SK-N-SH treated with all-trans-retinoic acid at 6 μM for 48 hours (cell line): ENCODE data around the gene TLE4.

ENCODE experiments used
- ATAC-seq: fragments of 200-7000 bp; cut with Tn5 transposase; 3 replicates; pipeline ENCODE4 v1.9.1; 2020; ENCODE audit warnings: mild to moderate bottlenecking, moderate library complexity
- ARNTL ChIP-seq: fragments of 450-650 bp; formaldehyde crosslinking; IDR thresholded peaks from 2 replicates; pipeline ENCODE4 v1.5.0; 2020; ENCODE audit warnings: low read depth, mild to moderate bottlenecking, moderate library complexity, borderline replicate concordance
- BACH2 ChIP-seq: fragments of 250-450 bp; sonication (Bioruptor Pico); IDR thresholded peaks from 2 replicates; pipeline ENCODE4 v1.9.0; 2021; ENCODE audit warnings: mild to moderate bottlenecking, borderline replicate concordance
- CREB5 ChIP-seq: fragments of 250-450 bp; sonication (Bioruptor Pico); IDR thresholded peaks from 2 replicates; pipeline ENCODE4 v1.5.1; 2020; ENCODE audit warnings: low read depth, mild to moderate bottlenecking, moderate library complexity
- CSRNP3 ChIP-seq: fragments of 250-450 bp; sonication (Bioruptor Pico); IDR thresholded peaks from 2 replicates; pipeline ENCODE4 v1.5.1; 2021; ENCODE audit warnings: mild to moderate bottlenecking, moderate library complexity
- ESRRG ChIP-seq: fragments of 250-450 bp; sonication (Bioruptor Pico); IDR thresholded peaks from 2 replicates; pipeline ENCODE4 v1.6.1; 2021; ENCODE audit warnings: mild to moderate bottlenecking
- GLIS3 ChIP-seq: fragments of 250-450 bp; sonication (Bioruptor Pico); IDR thresholded peaks from 2 replicates; pipeline ENCODE4 v1.5.0; 2020; ENCODE audit warnings: mild to moderate bottlenecking, moderate library complexity
- OSR1 ChIP-seq: fragments of 250-450 bp; sonication (Bioruptor Pico); IDR thresholded peaks from 2 replicates; pipeline ENCODE4 v1.8.0; 2022; ENCODE audit warnings: moderate library complexity, mild to moderate bottlenecking, inconsistent platforms
- POU6F1 ChIP-seq: fragments of 250-450 bp; sonication (Bioruptor Pico); IDR thresholded peaks from 2 replicates; pipeline ENCODE4 v1.8.0; 2021; ENCODE audit warnings: low read depth, mild to moderate bottlenecking, moderate library complexity, borderline replicate concordance
- PPARA ChIP-seq: fragments of 250-450 bp; sonication (Bioruptor Pico); IDR thresholded peaks from 2 replicates; pipeline ENCODE4 v1.5.0; 2020; ENCODE audit warnings: mild to moderate bottlenecking, borderline replicate concordance
- TCF4 ChIP-seq: fragments of 250-450 bp; sonication (Bioruptor Pico); IDR thresholded peaks from 2 replicates; pipeline ENCODE4 v1.8.0; 2021; ENCODE audit warnings: mild to moderate bottlenecking, moderate library complexity, borderline replicate concordance
- TSHZ2 ChIP-seq: fragments of 250-450 bp; sonication (Bioruptor Pico); IDR thresholded peaks from 2 replicates; pipeline ENCODE4 v1.5.0; 2020; ENCODE audit warnings: mild to moderate bottlenecking, moderate library complexity
- ZFP3 ChIP-seq: fragments of 250-450 bp; sonication (Bioruptor Pico); IDR thresholded peaks from 2 replicates; pipeline ENCODE4 v1.5.0; 2020; ENCODE audit warnings: mild to moderate bottlenecking, moderate library complexity
- ZFP30 ChIP-seq: fragments of 450-650 bp; formaldehyde crosslinking; IDR thresholded peaks from 2 replicates; pipeline ENCODE4 v1.5.0; 2022; ENCODE audit warnings: mild to moderate bottlenecking, moderate library complexity
- ZNF565 ChIP-seq: fragments of 450-650 bp; formaldehyde crosslinking; conservative IDR thresholded peaks from 2 replicates; pipeline ENCODE4 v1.5.0; 2020; ENCODE audit warnings: low read depth, mild to moderate bottlenecking, moderate library complexity
- ZNF70 ChIP-seq: fragments of 450-650 bp; formaldehyde crosslinking; IDR thresholded peaks from 2 replicates; pipeline ENCODE4 v1.5.0; 2020; ENCODE audit warnings: mild to moderate bottlenecking, moderate library complexity
- ZNF8 ChIP-seq: fragments of 450-650 bp; formaldehyde crosslinking; IDR thresholded peaks from 2 replicates; pipeline ENCODE4 v1.5.0; 2020; ENCODE audit warnings: mild to moderate bottlenecking, moderate library complexity

TLE4 gene

GRCh38 chr9:79682076-79682736, 110.4 kb downstream of the TLE4 start:
- no peak for TF ChIP-seq ESRRG (CRISPR knock-in tag)
- no peak for TF ChIP-seq ZFP3
- TF ChIP-seq PPARA (CRISPR knock-in tag) = no peak
- no peak for TF ChIP-seq OSR1
- no peak for TF ChIP-seq ZFP30
- TF ChIP-seq CREB5 (CRISPR knock-in tag) = no peak
- no peak for TF ChIP-seq TSHZ2 (CRISPR knock-in tag)
- TF ChIP-seq, all 23 proteins: peak for 0
- ATAC-seq = no peak

- ATAC-seq = no peak
These were observed 112.3 kb downstream of the TLE4 start for GRCh38 chr9:79684059-79684458.

More at GRCh38 chr9:79684059-79684458, 112.3 kb downstream of the TLE4 start:
- TF ChIP-seq ZNF70 (CRISPR knock-in tag) (no peak), BACH2 (CRISPR knock-in tag) (no peak), OSR1 (no peak), CREB5 (CRISPR knock-in tag) (no peak), ZNF8 (CRISPR knock-in tag) (no peak), POU6F1 (no peak), GLIS3 (CRISPR knock-in tag) (no peak), ZFP3 (no peak), TCF4 (CRISPR knock-in tag) (no peak), ZNF565 (no peak), TSHZ2 (CRISPR knock-in tag) (no peak), CSRNP3 (CRISPR knock-in tag) (no peak), ARNTL (CRISPR knock-in tag) (no peak)
